H1 (cell line): Measurements from ENCODE around the gene FSD1L.

Experiments used
- CHD1 ChIP-seq: IDR thresholded peaks from 2 replicates; pipeline ENCODE4 v1.6.1; 2012; ENCODE audit warnings: low read depth, low read length, improper control_type of control experiment
- EP300 ChIP-seq, 2 experiments: IDR thresholded peaks; 1 replicate in 1 of 2; 2 replicates in 1 of 2; pipeline ENCODE4 v1.6.1; 2011 to 2012; ENCODE audit warnings: low read depth in 2 of 2, low read length in 2 of 2, mild to moderate bottlenecking in 2 of 2, borderline replicate concordance in 1 of 2, inconsistent platforms in 1 of 2, moderate library complexity in 1 of 2
- KDM5A ChIP-seq: fragments of 200-600 bp; IDR thresholded peaks from 2 replicates; pipeline ENCODE4 v1.7.1; 2012; ENCODE audit warnings: mild to moderate bottlenecking, low read length, inconsistent platforms, mixed read lengths
- POLR2A ChIP-seq, 2 experiments: IDR thresholded peaks; 1 replicate in 1 of 2; 2 replicates in 1 of 2; pipeline ENCODE4 v1.6.1; 2011; ENCODE audit warnings: low read depth in 2 of 2, low read length in 2 of 2, mild to moderate bottlenecking in 2 of 2; ENCODE audit errors: control extremely low read depth in 1 of 2
- ZNF274 ChIP-seq: IDR thresholded peaks from 2 replicates; pipeline ENCODE4 v1.7.0; 2012; ENCODE audit warnings: low read length, borderline replicate concordance; ENCODE audit errors: extremely low read depth
- TF ChIP-seq, protein P1 (sequence below): IDR thresholded peaks from 2 replicates; pipeline ENCODE4 v1.6.1; 2012; ENCODE audit warnings: inconsistent platforms
- TF ChIP-seq, protein P2 (sequence below), 3 experiments: IDR thresholded peaks; 1 replicate in 2 of 3; 2 replicates in 1 of 3; pipeline versions ENCODE4 v1.5.1 to v1.6.1; 2011; ENCODE audit warnings: low read length in 3 of 3, mild to moderate bottlenecking in 3 of 3, inconsistent platforms in 2 of 3, low read depth in 1 of 3, moderate library complexity in 1 of 3; ENCODE audit not compliant: insufficient read depth in 1 of 3; ENCODE audit errors: control extremely low read depth in 1 of 3

DNA sequence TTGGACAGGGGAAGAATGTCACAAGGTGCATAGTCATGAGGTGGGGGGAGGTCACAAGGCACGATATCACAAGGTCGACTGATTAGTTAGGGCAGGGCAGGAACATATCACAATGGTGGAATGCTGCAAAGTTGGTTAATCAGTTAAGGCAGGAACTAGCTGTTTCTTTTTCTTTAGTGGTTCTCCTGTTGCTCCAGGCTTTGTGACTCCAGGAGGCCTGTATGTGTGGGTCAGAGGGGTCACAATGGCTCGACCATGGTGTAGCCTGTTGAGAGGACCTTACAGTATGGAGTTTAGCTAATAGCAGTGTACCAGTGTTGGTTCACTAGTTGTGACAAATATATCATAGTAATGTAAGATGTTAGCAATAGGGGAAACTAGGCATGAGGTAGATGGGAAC lies 12.4 kb upstream of the FSD1L start:
- no peak for TF ChIP-seq KDM5A
- TF ChIP-seq, protein P1, sequence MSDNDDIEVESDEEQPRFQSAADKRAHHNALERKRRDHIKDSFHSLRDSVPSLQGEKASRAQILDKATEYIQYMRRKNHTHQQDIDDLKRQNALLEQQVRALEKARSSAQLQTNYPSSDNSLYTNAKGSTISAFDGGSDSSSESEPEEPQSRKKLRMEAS = no peak
- TF ChIP-seq, protein P2, sequence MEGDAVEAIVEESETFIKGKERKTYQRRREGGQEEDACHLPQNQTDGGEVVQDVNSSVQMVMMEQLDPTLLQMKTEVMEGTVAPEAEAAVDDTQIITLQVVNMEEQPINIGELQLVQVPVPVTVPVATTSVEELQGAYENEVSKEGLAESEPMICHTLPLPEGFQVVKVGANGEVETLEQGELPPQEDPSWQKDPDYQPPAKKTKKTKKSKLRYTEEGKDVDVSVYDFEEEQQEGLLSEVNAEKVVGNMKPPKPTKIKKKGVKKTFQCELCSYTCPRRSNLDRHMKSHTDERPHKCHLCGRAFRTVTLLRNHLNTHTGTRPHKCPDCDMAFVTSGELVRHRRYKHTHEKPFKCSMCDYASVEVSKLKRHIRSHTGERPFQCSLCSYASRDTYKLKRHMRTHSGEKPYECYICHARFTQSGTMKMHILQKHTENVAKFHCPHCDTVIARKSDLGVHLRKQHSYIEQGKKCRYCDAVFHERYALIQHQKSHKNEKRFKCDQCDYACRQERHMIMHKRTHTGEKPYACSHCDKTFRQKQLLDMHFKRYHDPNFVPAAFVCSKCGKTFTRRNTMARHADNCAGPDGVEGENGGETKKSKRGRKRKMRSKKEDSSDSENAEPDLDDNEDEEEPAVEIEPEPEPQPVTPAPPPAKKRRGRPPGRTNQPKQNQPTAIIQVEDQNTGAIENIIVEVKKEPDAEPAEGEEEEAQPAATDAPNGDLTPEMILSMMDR (IDR thresholded peaks at IDR 0.05; ENCODE audit: control extremely low read depth in 1 of 3, insufficient read depth in 1 of 3, low read depth in 1 of 3, low read length in 3 of 3) = no peak
- no peak for TF ChIP-seq POLR2A (IDR thresholded peaks at IDR 0.05; ENCODE audit: control extremely low read depth in 1 of 2, low read depth in 2 of 2, low read length in 2 of 2)
- TF ChIP-seq EP300 (IDR thresholded peaks at IDR 0.05; ENCODE audit: borderline replicate concordance in 1 of 2, low read depth in 2 of 2, low read length in 2 of 2) = no peak
- TF ChIP-seq CHD1 = no peak
- TF ChIP-seq ZNF274 = no peak
